Aorta (tissue), 5 donors: ENCODE data around the gene FGF2. TPM values are rescaled to one million over a fixed set of nuclear protein-coding genes. Genes with fewer than 3 reads are reported as not detected.
"Not testable (repeated sequence)": the region's sequence is repeated elsewhere in the genome, so short reads cannot be mapped to it uniquely, and the experiment has no call there.

ENCODE experiments used
- ATAC-seq: fragments of 200-7000 bp; cut with Tn5 transposase; one replicate; pipeline ENCODE4 v1.9.1; 2022; ENCODE audit warnings: moderate library complexity; ENCODE audit not compliant: low FRiP score
- DNase-seq, 2 donors: peaks; one replicate each; pipeline ENCODE4 v3.0.0-alpha.2; 2020
- H3K27ac ChIP-seq, 2 donors: one replicate each; pipeline ENCODE4 v1.5.1; 2013; ENCODE audit warnings: low read length in 2 of 2, mild to moderate bottlenecking in 2 of 2, moderate library complexity in 2 of 2, control low read depth in 1 of 2, inconsistent platforms in 1 of 2, low read depth in 1 of 2
- H3K27me3 ChIP-seq, 2 donors: one replicate each; pipeline ENCODE4 v1.6.1; 2013; ENCODE audit warnings: control low read depth in 1 of 2, low read length in 1 of 2, mild to moderate bottlenecking in 1 of 2, moderate library complexity in 1 of 2; ENCODE audit not compliant: insufficient read depth in 2 of 2, control insufficient read depth in 1 of 2
- H3K36me3 ChIP-seq, 2 donors: one replicate each; pipeline ENCODE4 v1.6.1; 2013; ENCODE audit warnings: control low read depth in 1 of 2, low read length in 1 of 2, mild to moderate bottlenecking in 1 of 2; ENCODE audit not compliant: insufficient read depth in 2 of 2, control insufficient read depth in 1 of 2
- H3K4me1 ChIP-seq, 2 donors: one replicate each; pipeline ENCODE4 v1.6.1; 2013; ENCODE audit warnings: low read length in 2 of 2, control low read depth in 1 of 2, mild to moderate bottlenecking in 1 of 2, moderate library complexity in 1 of 2; ENCODE audit not compliant: insufficient read depth in 2 of 2, control insufficient read depth in 1 of 2
- H3K4me3 ChIP-seq, 2 donors: one replicate each; pipeline ENCODE4 v1.5.1; 2013; ENCODE audit warnings: low read length in 2 of 2, control low read depth in 1 of 2, mild to moderate bottlenecking in 1 of 2
- H3K9me3 ChIP-seq: one replicate; pipeline ENCODE4 v1.6.1; 2013; ENCODE audit warnings: mild to moderate bottlenecking, low read length; ENCODE audit not compliant: control insufficient read depth
- WGBS, 2 donors: extraction: QIAGEN DNeasy Blood & Tissue Kit; methylation state at CpG; one replicate each; pipeline ENCODE4 v1.1.7; 2013; 5-methylcytosine and 5-hydroxymethylcytosine counted together
- intact Hi-C, 2 donors: fragments of 100-400 bp; cut with DNase I; formaldehyde crosslinking; loops; one replicate each; pipeline versions ENCODE4 v1.14.2 to v1.15.0; 2022
- polyA plus RNA-seq, 2 donors: library from polyadenylated mRNA; stranded (reverse); fragments of 200-250 nt; gene quantifications; one replicate each; pipeline ENCODE4 v1.2.3, GENCODE V29; 2013
- total RNA-seq, 2 donors: library from RNA; stranded (reverse); fragmentation: NEBNext Ultra II Directional; extraction: Animal tissue kit (Norgen Biotek cat#: 25700); gene quantifications; one replicate each; pipeline ENCODE4 v1.2.1, GENCODE V29; 2021
- donor health status: healthy with polysubstance abuse.
- donor health status: Bipolar disorder and iron deficiency.
- donor health status: DM: no; HTN: no; CAD: no.
- donor health status: DM: no; HTN: no; CAD: no.
- donor health status: DM: yes; HTN: yes; CAD: no.

FGF2 gene
- total and polyA plus RNA-seq, 4 donors, result 8.8 to 35.9 (median 22.2) TPM

GRCh38 chr4:122832732-122833131 is 6.1 kb downstream of the FGF2 start:
- H3K4me1 ChIP-seq, result peaks cover 0 to 20% of the 10 kb centered on the region in 2 donors
- H3K36me3 ChIP-seq, result no peaks in the 10 kb centered on the region
- no peak overlapping the region for H3K4me3 ChIP-seq
- no peak for DNase-seq
- WGBS, 2 donors, result 73 to 89% methylated on average over 1 of the region's 1 CpG
- intact Hi-C loops, result no loop called here
- no peaks in the 10 kb centered on the region for H3K9me3 ChIP-seq
- no peak for ATAC-seq
- no peaks in the 10 kb centered on the region for H3K27me3 ChIP-seq
- H3K27ac ChIP-seq, result peak overlapping the region in 1 of 2 donors; percentile 28

- no peak for ATAC-seq
- H3K4me3 ChIP-seq, result no peak overlapping the region
- no peaks in the 10 kb centered on the region for H3K9me3 ChIP-seq
- 70 to 74% methylated on average over 4 of the region's 4 CpGs for WGBS, 2 donors
- H3K27me3 ChIP-seq, result no peaks in the 10 kb centered on the region
- H3K27ac ChIP-seq, result no peak overlapping the region
- intact Hi-C loops, result no loop called here
- H3K36me3 ChIP-seq, result no peaks in the 10 kb centered on the region
- no peak for DNase-seq
- peaks cover 0 to 23% of the 10 kb centered on the region in 2 donors for H3K4me1 ChIP-seq
Measured at GRCh38 chr4:122833999-122834398, 7.4 kb downstream of the FGF2 start.

- 41 to 58% methylated on average over 2 of the region's 2 CpGs for WGBS, 2 donors
- peaks cover under 1 to 18% of the 10 kb centered on the region in 2 donors for H3K4me1 ChIP-seq
- ATAC-seq, result no peak
Measured at GRCh38 chr4:122836941-122837340, 10.3 kb downstream of the FGF2 start.

GRCh38 chr4:122838034-122838433 is 11.4 kb downstream of the FGF2 start:
- Histone ChIP-seq H3K27ac (no peak overlapping the region), H3K9me3 (no peaks in the 10 kb centered on the region), H3K27me3 (no peaks in the 10 kb centered on the region), H3K4me3 (no peak overlapping the region), H3K4me1 (peaks cover 5 to 16% of the 10 kb centered on the region in 2 donors), H3K36me3 (no peaks in the 10 kb centered on the region)
- no peak for DNase-seq
- intact Hi-C loops, result no loop called here
- 88 to 93% methylated on average over 1 of the region's 1 CpG for WGBS, 2 donors
- no peak for ATAC-seq

More at GRCh38 chr4:122836941-122837340, 10.3 kb downstream of the FGF2 start:
- no peak for DNase-seq
- no peak overlapping the region for H3K4me3 ChIP-seq
- no peaks in the 10 kb centered on the region for H3K9me3 ChIP-seq
- intact Hi-C loops, result no loop called here
- H3K27me3 ChIP-seq, result no peaks in the 10 kb centered on the region
- H3K27ac ChIP-seq, result no peak overlapping the region
- no peaks in the 10 kb centered on the region for H3K36me3 ChIP-seq

GRCh38 chr4:122842392-122842791 is 15.8 kb downstream of the FGF2 start:
- no peak for DNase-seq
- H3K4me3 ChIP-seq, result no peak overlapping the region
- 27 to 37% methylated on average over 1 of the region's 1 CpG for WGBS, 2 donors
- H3K36me3 ChIP-seq, result no peaks in the 10 kb centered on the region
- peaks cover 9 to 11% of the 10 kb centered on the region in 2 donors for H3K4me1 ChIP-seq
- no peaks in the 10 kb centered on the region for H3K9me3 ChIP-seq
- intact Hi-C loops, result no loop called here
- no peak for ATAC-seq
- peak overlapping the region in 1 of 2 donors; percentile 49 for H3K27ac ChIP-seq
- H3K27me3 ChIP-seq, result no peaks in the 10 kb centered on the region

GRCh38 chr4:122842984-122843531 is 16.4 kb downstream of the FGF2 start:
- Histone ChIP-seq H3K9me3 (no peaks in the 10 kb centered on the region), H3K36me3 (no peaks in the 10 kb centered on the region), H3K4me1 (peaks cover 9 to 11% of the 10 kb centered on the region in 2 donors), H3K27me3 (no peaks in the 10 kb centered on the region), H3K4me3 (no peak overlapping the region), H3K27ac (peak overlapping the region; percentile 55 to 70)
- DNase-seq (peak in 1 of 2 donors; percentile 56), ATAC-seq (peak; percentile 64)
- WGBS, 2 donors, result 29 to 32% methylated on average over 4 of the region's 4 CpGs
- intact Hi-C loops, result no loop called here

- 96 to 98% methylated on average over 1 of the region's 1 CpG for WGBS, 2 donors
- ATAC-seq, result not testable (repeated sequence)
Measured at GRCh38 chr4:122844391-122844790, 17.8 kb downstream of the FGF2 start.

GRCh38 chr4:122845066-122845465 is 18.4 kb downstream of the FGF2 start:
- H3K9me3 ChIP-seq, result no peaks in the 10 kb centered on the region
- H3K27ac ChIP-seq, result no peak overlapping the region
- no peak for DNase-seq
- no peaks in the 10 kb centered on the region for H3K36me3 ChIP-seq
- no peaks in the 10 kb centered on the region for H3K27me3 ChIP-seq
- WGBS, 2 donors, result 69 to 72% methylated on average over 3 of the region's 3 CpGs
- H3K4me3 ChIP-seq, result no peak overlapping the region
- no peak for ATAC-seq
- H3K4me1 ChIP-seq, result peaks cover 8 to 9% of the 10 kb centered on the region in 2 donors
- intact Hi-C loops, result no loop called here

More at GRCh38 chr4:122844391-122844790, 17.8 kb downstream of the FGF2 start:
- H3K9me3 ChIP-seq, H3K36me3 ChIP-seq, DNase-seq, intact Hi-C loops, H3K4me1 ChIP-seq, H3K4me3 ChIP-seq, H3K27me3 ChIP-seq: not testable (repeated sequence)
- peak overlapping the region in 1 of 2 donors; percentile 12 for H3K27ac ChIP-seq

GRCh38 chr4:122845760-122846159 is 19.1 kb downstream of the FGF2 start:
- ATAC-seq (no peak), DNase-seq (no peak)
- no peaks in the 10 kb centered on the region for H3K27me3 ChIP-seq
- H3K4me1 ChIP-seq, result peaks cover 8 to 9% of the 10 kb centered on the region in 2 donors
- intact Hi-C loops, result no loop called here
- 32 to 36% methylated on average over 3 of the region's 3 CpGs for WGBS, 2 donors
- no peak overlapping the region for H3K4me3 ChIP-seq
- H3K9me3 ChIP-seq, result no peaks in the 10 kb centered on the region
- H3K36me3 ChIP-seq, result no peaks in the 10 kb centered on the region
- H3K27ac ChIP-seq, result peak overlapping the region in 1 of 2 donors; percentile 69
